ENCODE results near the gene MYO10.
A peak's percentile ranks its signal among the peaks of the same experiment; 100 is the strongest.
"Not testable (repeated sequence)": the region's sequence is repeated elsewhere in the genome, so short reads cannot be mapped to it uniquely, and the experiment has no call there.

The MYO10 gene

DNA sequence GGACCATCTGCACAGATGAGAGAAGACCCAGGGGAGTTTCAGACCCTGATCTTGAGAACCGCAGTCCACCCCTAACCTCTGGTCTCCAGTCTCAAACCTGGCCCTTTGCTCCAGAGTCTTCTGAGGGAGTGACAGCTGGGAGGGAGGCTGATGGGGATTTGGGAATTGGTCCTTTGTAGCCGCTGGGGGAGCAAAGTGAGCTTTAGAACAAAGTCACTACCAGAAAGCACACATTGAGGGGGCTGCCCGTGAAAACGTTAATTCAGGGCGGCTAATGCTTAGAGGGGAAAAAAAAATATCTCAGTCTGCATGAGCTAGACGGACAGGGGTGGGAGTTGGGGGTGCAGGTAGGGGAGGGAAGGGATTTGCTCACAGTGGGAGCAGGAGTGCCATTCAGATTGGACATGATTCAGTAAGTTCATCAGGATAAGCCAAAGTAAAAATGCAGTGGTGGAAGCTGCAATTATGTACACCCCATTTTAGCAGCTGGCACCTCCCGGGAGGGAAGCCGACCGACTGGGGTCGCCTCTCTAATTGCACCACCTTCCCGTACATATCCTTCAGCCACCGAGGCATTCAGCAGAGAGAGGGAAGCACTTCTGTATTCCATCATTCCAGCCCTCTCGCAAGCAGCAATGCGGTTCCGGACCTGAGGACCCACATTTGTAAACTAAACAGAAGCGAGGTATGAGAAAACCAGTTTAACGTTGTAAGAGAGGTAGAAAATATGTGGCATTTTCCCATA, 195.8 kb downstream of the MYO10 start:
- peak in 3 of 14 donors; percentile 15 to 34 (median 28) for DNase-seq

DNA sequence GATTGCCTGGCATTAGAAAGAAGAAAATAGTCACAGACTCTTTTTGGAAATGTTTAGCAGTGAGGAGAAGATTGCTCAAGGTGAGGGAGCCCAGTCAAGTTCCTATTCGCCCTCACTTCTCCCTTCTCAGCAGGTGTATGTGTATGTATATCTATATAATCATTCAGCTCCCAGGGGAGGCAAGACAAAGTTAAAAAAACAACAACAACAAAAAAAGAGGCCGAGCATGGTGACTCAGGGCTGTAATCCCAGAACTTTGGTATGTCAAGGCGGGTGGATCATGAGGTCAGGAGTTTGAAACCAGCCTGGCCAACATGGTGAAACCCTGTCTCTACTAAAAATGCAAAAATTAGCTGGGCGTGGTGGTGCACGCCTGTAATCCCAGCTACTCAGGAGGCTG, 197.7 kb downstream of the MYO10 start:
- not testable (repeated sequence) for DNase-seq

DNA sequence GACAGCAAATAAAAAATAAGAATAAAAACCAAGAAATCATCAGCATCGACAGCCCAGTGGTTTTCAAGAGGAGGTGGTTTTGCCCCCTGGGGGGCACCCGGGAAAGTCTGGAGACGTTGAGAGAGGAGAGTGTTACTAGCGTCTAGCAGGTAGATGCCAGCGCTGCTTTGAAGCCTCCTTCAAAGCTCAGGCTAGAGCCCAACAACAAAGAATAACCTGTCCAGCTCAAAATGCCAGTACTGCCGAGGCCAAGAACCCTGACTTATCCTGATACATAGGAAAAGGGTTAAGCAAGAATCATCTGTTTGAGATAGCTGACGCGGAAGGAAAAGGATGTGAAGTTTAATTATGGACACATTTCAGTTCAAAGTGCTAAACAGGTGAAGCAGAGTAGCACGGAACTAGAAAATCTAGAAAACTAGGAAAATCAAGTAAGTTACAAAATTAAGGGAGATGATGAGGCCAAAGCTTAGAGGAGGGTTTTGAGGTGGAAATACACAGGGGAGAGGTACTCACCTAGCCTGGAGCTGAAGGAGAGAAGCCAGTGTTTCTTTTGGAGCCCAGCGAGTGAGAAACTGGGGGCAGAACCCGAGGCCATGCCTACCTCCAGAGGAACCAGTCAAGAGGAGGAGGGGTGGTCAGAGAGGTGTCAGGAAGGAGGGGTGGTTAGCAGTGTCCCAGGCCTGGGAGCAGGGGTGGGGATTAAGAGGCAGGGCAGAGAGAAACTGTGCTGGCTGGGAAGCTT, 198.3 kb downstream of the MYO10 start:
- peak in 7 of 14 donors; percentile 13 to 27 (median 21) for DNase-seq

DNA sequence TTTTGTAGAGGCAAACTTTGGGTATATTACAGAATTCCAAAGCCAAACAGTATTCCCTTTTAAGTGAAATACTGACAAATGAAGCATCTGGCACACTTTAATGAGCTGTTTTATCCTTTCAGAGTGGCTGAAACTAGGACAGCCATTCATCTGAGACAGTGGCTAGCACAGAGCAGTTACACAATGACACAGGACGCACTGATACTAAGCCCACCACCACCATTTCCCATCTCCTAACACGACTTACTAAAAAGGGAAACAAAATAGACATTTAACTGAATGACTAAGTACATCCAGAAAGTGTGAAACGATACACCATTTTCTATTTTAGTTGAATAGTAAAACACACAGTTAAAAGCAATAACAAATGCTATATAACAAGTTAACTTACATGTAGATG, 198.9 kb downstream of the MYO10 start:
- no peak for DNase-seq

DNA sequence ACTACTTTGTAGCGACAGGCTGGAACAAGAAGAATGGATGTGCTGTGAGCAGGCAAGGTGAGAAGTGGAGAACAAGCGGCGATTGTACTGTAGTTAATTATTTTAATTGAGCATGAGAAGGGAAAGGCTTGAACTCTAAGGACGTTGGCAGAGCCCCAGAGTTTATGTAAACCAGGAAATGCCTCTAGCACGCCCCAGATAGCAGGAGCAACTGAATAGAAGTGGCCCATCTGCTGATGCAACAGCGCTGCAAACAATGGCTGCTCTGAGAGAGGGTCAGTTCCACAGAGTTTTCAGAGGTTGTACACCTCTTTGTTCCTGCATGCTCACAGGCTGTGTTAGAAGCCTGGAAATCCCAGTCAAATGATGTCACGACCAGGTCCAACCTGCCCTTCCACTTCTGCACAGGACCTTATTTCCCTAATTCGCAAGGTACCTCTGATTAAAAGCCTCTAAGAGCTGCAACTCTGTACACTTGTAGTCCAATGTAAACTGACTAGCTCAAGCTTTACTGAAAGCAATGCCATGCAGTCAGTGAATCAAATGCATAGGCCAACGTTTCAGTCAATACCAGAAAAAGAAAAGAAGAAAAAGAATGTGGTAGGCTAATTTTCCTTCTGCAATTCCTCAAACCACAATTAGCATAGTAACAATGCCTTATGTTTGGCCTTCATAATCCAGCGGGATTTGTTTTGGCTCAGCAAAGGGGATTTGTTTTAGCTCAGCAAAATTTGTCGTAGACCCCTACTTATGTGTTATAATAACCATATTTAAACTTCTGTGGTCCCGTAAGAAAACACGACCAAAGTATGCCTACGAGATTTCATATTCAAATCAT, 199.7 kb downstream of the MYO10 start:
- DNase-seq, result peak in 7 of 14 donors; percentile 15 to 50 (median 30)

DNA sequence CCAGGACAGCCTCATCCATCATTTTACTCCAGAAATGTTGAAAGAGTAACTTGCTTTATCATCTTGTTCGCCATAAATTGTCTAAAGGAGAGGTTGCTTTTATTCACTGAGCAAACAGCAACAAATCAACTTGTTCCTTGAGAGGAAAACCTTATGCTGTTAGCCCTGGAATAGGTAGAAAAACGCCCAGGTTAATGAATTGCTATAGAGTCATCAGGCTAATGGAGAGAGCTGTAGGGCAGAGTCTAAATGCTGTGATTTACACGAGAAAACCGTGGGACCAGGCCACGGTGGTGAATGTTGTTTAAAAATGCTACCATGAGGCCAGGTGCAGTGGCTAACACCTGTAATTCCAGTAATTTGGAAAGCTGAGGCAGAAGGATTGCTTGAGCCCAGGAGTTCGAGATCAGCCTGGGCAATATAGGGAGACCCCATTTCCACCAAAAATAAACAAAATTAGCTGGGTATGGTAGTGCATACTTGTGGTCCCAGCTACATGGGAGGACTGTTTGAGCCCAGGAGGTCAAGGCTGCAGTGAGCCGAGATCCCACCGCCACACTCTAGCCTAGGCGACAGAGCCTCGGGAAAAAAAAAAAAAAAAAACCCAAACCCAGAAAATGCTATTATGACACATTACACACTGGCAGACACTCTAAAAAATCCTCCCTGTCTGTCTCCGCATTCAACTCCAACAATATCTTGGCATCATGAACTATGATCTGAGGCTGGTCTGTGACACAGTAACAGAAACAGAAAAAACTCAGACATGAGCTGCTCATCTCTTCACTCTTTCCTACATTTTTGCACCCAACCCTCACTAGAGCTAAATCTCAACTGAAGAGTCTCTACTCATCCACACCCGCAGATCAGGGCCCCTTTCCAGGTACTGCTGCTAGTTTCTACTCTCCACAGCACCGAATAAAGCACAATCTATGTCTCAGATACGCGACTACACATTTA, 200.7 kb downstream of the MYO10 start:
- DNase-seq, result no peak

DNA sequence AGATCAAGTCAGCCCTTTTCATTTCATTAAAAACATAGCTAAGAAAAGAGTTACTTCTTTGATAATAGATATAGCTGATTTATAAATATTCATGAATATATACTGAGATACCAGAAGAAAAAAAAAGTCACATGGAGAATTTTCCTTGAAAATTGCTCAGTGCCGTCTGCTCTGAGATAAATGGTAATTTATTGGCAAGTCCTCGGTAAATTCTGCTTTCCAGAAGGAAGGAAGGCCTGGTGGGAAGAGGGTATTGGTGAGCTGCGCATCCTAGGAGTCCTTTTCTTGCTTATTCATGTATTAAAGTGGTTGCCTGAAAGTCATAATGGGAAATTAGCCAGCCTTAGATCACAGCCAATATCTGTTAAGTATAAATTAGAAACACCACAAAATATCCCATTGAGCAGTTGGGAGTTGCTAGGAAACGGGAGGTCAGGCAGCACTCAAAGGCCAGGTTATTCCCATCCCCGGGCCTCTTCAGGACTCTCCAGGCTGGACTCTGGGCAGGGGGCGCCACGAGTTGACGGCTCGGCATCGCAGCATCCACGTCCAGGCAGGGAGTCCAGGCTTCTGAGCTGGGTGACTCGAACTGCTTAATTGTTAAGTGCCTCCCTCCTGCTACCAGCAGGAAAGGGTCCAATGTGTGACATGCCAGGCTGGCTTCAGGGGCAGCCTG, 202.6 kb downstream of the MYO10 start:
- peak in 9 of 14 donors; percentile 15 to 70 (median 34) for DNase-seq

DNA sequence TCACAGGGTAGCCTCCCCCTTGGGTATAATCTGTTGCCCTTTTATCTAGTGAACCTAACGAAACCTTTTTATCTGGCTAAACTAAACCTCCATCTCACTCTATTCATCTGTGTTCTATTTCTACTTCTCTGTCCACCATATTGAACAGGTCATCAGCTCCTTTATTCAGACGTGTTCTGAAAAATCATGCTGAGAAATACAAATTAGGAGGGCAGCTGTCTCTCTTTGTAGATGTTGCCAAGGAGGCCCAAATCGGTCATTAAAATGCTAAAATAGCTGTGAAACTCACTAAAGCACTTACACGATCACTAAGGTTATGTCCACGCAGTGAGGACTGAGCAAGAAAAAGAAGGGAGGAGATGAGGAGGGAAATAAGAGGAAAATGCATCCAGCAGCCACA, 203.7 kb downstream of the MYO10 start:
- no peak for DNase-seq

DNA sequence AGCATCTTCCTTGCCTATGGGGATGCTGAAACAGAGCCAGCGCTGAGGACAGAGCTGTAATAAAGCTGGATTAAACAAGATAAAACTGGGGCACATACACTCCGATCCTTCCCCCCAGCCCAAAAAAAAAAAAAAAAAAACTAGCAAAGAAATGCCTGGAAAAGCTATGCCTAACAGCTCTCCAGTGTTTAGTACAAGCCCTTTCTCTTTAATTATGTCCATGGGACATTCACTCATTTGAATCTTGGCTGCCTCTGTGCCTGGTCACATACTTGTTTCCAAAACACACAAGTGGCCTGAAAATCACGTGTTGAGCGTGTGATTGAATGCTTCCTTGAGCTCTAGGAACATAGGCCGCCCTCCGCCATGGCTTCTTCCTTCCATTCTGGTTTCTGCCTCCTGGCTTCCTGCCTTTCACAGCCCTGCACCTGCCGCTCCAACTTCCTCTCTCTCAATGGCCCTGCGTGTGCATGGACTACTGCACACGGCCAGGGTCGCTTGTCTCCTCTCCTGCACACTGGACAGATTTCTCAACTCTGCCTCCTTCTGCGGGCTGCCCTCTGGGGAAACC, 208.2 kb downstream of the MYO10 start:
- DNase-seq, result peak in 7 of 14 donors; percentile 22 to 66 (median 37)

DNA sequence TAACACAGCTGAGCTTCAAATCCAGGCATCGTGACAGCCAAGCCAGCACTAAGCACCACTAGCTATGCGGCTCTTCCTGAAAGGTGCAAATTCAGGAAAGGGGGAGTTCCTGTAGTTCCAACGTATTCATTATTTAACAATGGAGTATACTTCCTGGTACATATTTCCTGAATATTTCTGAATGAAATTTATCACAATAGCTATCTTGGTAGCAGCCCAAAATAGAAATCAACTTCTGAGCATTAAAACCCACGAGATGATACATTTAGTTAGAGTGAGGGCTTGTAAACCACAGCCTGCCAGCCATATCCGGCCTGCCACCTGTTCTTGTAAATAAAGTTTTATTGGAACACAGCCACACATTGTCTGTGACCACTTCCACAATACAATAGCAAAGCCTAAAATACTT, 209.5 kb downstream of the MYO10 start:
- no peak for DNase-seq

DNA sequence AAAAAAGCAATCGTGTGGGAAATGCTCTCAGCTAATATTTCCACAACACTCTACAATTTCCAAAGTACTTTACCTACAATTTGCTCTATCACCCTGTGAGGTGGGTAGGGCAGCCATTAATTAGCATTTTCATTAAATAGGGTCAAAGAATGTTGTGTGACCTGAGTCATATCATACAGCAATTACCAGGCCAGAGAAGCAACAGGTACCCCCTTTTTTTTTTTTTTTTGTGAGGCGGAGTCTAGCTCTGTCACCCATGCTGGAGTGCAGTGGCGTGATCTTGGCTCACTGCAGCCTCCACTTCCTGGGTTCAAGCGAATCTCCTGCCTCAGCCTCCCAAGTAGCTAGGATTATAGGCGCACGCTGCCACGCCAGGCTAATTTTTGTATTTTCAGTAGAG, 210.5 kb downstream of the MYO10 start:
- no peak for DNase-seq

DNA sequence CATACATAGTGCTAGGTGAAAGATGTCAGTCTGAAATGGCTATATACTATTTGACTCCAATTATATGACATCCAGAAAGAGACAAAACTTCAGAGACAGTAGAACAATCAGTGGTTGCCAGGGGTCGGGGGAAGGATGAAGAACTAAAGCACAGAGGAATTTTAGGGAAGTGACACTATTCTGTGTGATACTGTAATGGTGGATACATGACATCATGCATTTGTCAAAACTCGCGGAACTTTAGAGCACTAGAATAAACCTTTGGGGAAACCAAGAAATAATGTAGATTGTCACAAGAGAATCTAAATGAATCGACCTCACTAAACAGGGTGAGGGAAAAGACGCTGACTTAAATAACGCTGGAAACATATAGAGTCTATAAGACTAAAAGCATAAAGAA, 212.3 kb downstream of the MYO10 start:
- DNase-seq, result no peak

DNA sequence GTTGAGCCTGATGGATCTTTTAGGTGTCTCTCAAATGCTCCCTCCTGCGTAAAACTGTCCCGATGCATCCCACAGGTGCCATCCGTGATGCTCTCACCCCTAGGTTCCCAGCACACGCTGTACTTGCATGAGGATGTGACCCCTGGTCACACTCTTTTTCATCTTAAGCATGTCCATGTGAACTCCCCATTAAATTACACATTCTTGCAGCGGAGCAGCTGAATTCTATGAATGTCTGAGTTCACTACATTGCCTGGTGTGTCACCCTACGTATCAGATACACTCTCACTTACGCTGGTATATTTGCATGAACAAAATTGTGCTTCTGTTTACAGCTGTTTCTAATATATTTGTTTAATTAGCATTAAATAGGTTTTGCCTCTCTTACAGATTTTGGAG, 214.0 kb downstream of the MYO10 start:
- DNase-seq, result no peak

DNA sequence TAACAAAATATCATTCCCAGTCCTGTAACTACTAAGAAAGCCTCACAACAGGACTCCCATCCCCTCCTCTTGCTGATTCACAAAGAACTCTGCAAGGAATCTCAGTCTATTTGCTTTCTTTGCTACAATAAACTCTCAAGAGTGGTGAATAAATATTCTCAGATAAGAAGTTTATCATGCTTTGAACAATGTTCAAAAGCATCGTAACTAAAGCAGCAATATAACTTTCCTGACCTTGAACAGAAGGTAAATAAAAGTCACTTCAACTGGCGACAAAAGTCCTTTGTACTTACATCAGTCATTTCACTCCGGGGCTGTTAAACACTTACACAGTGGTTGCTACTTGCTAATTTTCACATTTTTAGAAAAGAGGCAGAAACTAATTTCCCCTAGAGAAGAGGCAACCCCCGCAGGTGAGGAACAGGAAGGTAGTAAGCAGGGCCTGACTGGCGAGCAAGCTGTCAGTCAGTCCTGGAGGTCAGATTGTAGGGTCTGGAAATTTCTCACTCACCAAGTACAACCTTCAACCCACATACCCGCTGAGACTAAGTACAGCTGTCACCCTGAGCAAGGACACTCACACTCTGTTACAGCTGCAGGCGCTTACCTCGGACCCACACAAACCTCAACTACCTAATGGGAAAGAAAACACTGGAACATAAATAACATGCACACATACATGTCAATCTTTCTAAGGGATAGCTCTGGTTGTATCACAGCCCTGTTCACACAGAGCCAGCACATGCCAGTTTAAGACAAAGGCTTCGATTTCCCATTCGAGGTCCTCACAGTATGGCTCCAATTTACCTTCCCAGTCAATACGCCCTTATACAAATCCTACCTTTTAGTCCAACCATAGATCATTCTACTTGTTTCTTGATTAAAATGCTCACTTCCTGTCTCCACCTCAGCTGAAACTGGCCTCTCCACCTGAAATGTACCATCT, 214.7 kb downstream of the MYO10 start:
- DNase-seq, result no peak

DNA sequence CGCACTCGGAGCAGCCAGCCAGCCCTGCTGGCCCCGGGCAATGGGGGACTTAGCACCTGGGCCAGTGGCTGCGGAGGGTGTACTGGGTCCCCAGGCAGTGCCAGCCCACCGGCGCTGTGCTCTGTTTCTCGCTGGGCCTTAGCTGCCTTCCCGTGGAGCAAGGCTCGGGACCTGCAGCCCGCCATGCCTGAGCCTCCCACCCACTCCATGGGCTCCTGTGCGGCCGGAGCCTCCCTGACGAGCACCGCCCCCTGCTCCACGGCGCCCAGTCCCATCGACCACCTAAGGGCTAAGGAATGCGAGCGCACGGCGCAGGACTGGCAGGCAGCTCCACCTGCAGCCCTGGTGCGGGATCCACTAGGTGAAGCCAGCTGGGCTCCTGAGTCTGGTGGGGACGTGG, 218.1 kb downstream of the MYO10 start:
- not testable (repeated sequence) for DNase-seq

DNA sequence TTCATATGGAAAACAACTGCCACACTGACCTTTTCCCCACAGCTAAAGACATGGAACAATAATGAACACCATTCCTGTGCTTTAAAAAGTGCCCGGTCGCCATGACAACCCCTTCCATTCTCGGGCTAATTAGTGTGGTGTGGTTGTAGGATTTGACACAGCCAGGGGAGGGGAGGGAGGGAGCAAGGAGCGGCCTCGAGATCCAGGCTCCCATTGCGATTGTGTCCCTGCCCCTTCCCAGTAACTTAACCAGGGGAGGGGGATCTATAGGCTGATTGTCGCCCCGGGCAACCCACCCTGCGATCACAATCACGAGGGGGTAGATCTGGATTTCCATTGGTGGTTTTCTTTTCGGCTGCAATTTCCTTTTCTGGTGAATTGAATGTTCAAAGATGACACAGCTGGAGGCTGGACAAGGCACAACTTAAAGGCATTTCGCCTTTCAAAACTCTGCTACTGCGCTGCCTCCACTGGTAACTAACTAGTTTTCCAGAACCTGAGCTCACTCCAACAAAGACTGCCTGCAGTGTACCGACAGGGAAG, 222.6 kb downstream of the MYO10 start:
- DNase-seq, result peak in 7 of 14 donors; percentile 35 to 54 (median 43)

DNA sequence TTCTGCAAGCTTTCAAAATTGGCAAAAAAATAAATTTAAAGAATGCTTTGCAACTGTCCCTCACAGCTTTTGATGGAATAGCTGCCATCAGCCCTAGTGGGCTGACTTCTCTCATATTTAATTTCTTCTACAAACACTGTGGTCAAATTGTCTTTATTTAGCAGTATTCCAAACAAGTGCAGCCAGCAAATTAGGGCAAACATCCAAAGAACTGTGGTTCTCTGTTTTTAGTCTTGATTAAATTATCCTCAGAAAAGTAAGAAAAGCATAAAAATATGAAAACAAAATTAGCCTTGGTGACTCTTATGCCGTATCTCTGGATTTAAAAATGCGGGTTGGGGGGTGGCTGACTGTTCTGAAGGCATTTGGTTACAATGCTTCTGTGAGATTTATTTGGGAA, 223.5 kb downstream of the MYO10 start:
- no peak for DNase-seq

DNA sequence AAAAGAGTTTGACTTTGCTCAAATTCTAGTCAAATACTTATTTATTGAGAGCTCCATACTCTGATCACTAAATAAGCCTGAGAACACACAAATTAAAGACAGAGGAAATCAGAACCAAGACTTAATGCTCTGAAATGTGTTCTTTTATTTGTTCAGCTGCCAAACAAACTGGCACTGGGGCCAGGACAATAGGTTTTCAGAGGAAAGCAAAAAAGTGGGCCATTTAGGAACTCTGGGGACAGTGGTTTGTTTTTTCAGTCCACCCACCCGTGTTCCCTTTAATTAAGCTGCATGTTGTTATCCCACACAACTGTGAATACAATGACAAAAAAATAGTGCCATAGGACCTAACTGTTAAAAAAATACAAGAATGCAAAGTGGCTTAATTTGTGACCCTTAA, 223.9 kb downstream of the MYO10 start:
- DNase-seq, result no peak

DNA sequence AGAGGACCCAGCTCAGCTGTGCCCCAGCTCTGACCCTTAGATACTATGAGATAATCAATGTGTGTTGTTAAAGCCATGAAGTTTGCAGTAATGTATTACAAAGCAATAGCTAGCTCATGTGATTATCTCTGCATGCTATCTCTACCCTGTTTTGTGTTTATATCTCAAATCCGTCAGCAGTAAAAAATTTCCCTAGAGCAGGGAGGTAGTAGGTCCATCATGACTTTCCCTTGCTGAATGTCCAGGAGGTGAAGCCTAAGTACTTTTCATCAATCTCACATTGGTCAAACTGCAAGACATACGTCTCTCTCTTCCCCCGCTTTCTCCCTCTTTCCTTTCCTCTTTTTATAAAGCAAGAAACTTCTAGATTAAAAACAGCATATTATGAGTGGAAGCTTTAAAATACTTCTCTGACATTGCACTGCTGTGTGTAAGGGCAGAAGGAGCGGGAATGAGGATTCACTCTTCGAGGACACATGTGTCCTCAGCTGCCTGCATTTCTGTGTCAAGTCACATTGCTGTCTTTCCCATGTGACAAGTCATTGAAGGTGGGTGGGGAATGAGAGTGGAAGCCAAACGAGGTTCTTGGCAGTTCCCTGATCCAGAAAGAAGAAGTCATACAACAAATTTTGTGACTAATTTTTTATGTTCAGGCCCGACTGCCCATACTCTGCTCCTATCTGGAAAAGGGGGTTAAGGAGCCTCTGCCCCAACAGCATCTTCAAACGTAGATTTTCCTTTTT, 226.2 kb downstream of the MYO10 start:
- DNase-seq, result no peak

All from C1 segment of cervical spinal cord (tissue), 14 donors.